Measurements from ENCODE around the gene AHRR.
"Not testable (repeated sequence)": the region's sequence is repeated elsewhere in the genome, so short reads cannot be mapped to it uniquely, and the experiment has no call there.

Gene AHRR

GRCh38 chr5:380701-381309, 59.3 kb downstream of the AHRR start:
- no peak for DNase-seq

- no peak for DNase-seq
These were observed 61.6 kb downstream of the AHRR start for GRCh38 chr5:383066-383465.

- DNase-seq: no peak
These were observed 62.1 kb downstream of the AHRR start for GRCh38 chr5:383621-384020.

- DNase-seq: not testable (repeated sequence)
These were observed 63.1 kb downstream of the AHRR start for GRCh38 chr5:384576-384975.

GRCh38 chr5:385321-385720, 63.8 kb downstream of the AHRR start:
- DNase-seq: no peak

GRCh38 chr5:386432-387341, 65.2 kb downstream of the AHRR start:
- no peak for DNase-seq

GRCh38 chr5:387491-388265, 66.2 kb downstream of the AHRR start:
- no peak for DNase-seq

- DNase-seq: no peak
These were observed 67.0 kb downstream of the AHRR start for GRCh38 chr5:388266-389196.

- DNase-seq: no peak
These were observed 67.8 kb downstream of the AHRR start for GRCh38 chr5:389197-389821.

GRCh38 chr5:389891-390622, 68.5 kb downstream of the AHRR start:
- DNase-seq: no peak

GRCh38 chr5:390623-391491, 69.3 kb downstream of the AHRR start:
- DNase-seq: no peak

GRCh38 chr5:392431-392988, 71.0 kb downstream of the AHRR start:
- DNase-seq: no peak

GRCh38 chr5:393846-394275, 72.3 kb downstream of the AHRR start:
- no peak for DNase-seq

- DNase-seq: no peak
These were observed 73.2 kb downstream of the AHRR start for GRCh38 chr5:394671-395155.

GRCh38 chr5:395156-395920, 73.8 kb downstream of the AHRR start:
- DNase-seq: no peak

GRCh38 chr5:395921-396530, 74.5 kb downstream of the AHRR start:
- no peak for DNase-seq

GRCh38 chr5:396531-396961, 75.0 kb downstream of the AHRR start:
- no peak for DNase-seq

- not testable (repeated sequence) for DNase-seq
These were observed 76.6 kb downstream of the AHRR start for GRCh38 chr5:398141-398474.

Measured in hippocampal formation (tissue), 2 donors.